GM18508 (cell line): ENCODE results near the gene GRM8.

Experiments used
- ATAC-seq: cut with Tn5 transposase; IDR thresholded peaks from one replicate; pipeline ENCODE4 v1.9.1; 2021; ENCODE audit warnings: moderate number of reproducible peaks; ENCODE audit not compliant: insufficient read depth, unreplicated experiment

The GRM8 gene

GRCh38 chr7:127040042-127040441 is 212.7 kb downstream of the GRM8 start:
- no peak for ATAC-seq

DNA sequence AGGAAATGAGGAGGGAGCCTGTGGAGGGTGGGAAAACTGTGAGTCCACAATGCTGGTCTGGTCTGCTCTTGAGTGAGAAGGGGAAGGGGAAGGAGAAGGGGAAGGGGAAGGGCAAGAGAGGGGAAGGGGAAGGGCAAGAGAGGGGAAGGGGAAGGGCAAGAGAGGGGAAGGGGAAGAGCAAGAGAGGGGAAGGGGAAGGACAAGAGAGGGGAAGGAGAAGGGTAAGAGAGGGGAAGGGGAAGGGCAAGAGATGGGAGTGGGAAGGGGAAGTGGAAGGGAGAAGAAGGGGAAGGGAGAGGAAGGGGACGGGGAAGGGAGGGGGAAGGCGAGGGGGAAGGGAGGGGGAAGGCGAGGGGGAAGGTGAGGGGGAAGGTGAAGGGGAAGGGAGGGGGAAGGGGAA is 213.2 kb downstream of the GRM8 start:
- no peak for ATAC-seq

DNA sequence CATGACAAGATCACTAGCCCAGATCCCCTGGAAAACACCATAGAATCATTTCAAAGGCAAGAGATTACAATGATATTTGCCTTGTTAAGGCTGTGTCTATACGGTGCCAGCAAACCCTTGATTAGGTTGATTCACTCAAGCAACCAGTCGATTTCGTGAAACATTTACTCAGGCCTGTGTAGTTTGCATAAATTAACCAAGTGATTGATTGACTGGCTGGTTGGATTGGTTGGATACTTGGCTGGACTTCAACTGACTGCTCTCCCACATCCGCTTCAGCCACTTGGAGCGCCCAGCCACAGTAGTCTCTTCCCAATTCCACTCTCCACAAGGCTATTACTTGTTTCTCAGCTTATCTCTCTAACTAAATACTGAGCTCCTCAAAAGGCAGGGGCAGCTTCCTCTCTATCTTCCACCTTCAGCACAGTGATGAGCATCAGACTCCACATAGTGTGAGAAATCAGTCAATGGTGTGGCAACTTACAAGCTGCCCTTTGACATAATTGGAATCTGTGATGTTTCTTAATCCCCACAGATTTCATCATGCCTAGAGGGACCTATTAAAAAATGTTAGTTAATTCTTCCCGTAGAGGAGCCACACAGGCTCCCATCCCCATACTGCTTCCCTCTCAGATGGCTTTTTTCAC is 217.4 kb downstream of the GRM8 start:
- no peak for ATAC-seq

- ATAC-seq, result no peak
Observed at GRCh38 chr7:127034186-127034806, 218.4 kb downstream of the GRM8 start.

GRCh38 chr7:127029823-127030222 is 222.9 kb downstream of the GRM8 start:
- ATAC-seq, result no peak

GRCh38 chr7:127021857-127022256 is 230.9 kb downstream of the GRM8 start:
- no peak for ATAC-seq

DNA sequence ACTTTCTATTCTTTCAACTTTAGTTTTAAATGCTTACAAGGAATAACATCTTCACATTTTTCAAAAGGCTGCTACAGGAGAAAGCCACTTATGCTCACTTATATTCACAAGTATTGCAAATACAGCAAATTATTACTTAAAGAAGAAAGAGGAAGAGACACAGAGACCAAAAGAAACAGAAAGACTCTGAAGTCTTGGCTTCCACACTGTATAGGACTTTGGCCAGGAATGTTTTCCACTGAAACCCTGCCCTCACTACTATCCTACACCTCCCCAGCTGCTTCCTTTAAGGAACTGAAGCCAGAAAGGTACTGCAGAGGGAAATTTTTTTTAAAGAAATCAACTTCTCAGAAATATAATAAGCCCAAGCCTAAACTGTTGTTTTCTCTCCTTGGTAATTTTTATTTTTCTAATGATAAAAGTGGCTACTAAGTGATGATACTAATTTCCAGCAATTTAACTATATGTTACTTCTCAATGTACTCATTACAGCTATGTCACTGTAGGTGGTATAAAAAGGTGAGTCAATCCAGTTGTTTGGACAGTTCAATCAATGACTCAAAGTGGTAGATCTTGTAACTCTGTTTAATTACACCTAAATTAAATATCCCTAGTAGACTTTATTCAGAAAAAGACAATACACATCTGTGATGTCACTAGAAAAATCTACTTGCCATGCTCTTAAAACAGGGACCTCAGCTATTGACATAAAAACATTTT is 231.6 kb downstream of the GRM8 start:
- no peak for ATAC-seq

DNA sequence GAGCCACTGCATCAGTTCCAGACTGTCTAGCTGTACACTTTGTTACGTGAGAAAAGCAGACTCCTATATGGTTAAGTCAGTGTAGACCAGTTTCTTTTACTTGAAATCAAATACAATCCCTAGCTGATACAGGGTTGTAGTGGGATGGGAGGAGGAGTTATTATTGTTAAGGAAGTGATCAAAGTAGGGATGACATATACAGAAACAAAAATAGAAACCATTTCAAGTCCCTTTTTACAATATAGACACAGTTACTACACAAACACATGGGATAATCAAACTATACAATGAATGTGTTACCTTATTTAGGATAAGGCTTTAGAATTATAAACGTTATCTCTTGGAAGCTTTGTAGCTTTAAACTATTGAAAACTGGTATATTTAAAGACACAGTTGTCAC is 233.9 kb downstream of the GRM8 start:
- ATAC-seq, result no peak

GRCh38 chr7:127017196-127017595 is 235.5 kb downstream of the GRM8 start:
- no peak for ATAC-seq

DNA sequence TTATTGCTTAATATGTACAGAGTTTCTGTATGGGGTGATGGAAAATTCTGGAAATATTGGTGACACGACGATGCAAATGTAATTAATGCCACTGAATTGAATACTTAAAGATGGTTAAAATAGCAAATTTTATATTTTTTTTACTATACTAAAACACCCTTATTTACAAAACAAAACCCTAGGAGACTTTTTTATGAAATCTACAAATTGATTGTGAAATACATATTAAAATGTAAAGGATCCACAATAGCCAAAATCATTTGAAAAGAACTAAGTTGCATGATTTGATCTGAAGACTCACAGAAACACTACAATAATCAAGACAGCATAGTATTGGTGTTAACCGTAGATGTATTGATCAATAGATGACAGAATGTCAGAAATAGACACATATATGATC is 252.0 kb downstream of the GRM8 start:
- ATAC-seq, result no peak

DNA sequence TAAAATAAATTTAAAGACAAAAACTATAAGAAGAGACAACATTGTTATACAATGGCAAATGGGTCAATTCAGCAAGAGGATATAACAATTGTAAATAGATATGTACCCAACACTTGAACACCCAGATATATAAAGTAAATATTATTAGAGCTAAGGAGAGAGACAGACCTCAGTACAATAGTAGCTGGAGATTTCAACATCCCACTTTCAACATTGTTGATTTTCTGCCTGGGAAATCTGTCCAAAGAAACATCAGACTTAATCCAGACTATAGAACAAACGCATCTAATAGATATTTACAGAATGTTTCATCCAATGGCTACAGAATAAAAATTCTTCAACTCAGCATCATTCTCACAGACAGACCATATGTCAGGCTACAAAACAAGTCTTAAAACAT is 256.1 kb downstream of the GRM8 start:
- ATAC-seq, result no peak

DNA sequence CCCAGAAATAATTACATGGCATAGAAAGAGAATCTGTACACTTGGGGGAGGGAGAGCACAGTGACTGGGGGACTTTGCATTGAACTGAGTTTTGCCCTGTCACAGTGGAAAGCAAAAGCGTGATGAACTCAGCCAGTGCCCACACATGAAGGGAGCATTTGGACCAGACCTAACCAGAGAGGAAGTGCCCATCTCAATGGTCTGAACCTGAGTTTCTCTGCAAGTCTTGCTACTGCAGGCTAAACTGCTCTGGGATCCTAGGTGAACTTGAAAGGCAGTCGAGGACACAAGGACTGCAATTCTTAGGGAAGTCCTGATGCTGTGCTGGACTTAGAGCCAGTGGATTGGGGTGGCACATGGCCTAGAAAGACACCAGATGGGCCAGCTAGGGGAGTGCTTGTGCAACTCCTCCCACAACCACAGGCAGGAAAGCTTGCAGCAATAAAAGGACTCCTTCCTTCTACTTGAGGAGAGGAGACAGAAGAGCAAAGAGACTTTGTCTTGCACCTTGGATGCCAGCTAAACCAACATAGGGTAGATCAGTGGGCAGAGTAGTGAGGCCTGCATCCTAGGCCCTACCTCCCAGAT is 259.0 kb downstream of the GRM8 start:
- no peak for ATAC-seq

GRCh38 chr7:126988022-126988421 is 264.7 kb downstream of the GRM8 start:
- ATAC-seq, result no peak

- ATAC-seq, result no peak
Observed at GRCh38 chr7:126979722-126980121, 273.0 kb downstream of the GRM8 start.

DNA sequence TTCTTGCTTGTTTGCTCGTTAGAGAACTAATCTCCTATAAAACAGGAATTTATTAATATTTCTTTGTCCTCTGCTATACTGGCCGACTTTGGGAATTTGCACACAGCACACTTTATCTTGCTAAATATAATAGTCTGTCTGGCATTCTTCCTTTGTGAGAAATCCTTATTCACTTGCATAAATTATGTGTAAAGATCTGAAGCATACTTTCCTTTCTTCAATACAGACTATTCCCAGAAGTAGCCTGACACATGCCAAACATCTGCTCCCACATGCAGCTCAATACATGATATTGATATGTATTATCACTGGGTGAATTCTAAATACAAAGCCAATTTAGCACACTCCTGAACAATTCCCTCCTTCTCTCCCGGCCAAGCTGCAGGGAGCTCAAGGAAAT is 273.9 kb downstream of the GRM8 start:
- ATAC-seq, result no peak

DNA sequence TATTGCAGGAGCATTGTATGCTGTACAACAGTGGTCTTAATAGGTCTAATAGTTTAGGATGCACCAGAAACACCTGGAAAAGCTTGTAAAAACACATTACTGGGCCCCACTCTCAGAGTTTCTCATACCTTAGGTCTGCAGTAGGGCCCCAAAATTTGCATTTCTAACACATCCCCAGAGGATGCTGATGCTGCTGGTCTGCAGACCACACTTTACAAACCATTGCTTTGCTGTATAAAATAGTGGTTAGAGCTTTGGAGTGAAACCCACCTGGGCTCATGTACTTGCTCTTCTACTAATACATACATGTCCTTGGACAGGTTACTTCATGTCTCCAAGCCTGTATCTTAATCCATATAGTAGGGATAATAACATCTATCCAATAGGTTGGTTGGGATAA is 279.7 kb downstream of the GRM8 start:
- ATAC-seq, result no peak

DNA sequence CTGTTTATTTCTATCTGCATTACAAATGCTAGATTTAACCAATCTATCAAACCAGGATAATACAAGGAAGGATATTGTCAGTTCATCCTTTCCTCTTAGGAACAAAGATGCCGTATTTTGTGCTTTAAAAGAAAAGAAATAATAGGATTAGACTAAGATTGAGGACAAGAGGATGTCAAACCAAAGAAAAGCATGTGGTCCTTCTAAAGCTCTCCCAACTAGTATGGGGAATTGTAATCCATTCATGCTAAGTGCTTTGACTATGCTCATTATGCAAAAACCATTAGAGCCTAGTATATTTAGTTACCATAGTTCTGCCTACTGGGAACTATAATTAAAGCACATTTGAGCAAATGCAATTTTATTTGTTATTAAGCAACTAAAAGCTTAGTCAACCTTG is 280.2 kb downstream of the GRM8 start:
- ATAC-seq, result no peak

- ATAC-seq, result no peak
Observed at GRCh38 chr7:126959649-126960048, 293.1 kb downstream of the GRM8 start.

DNA sequence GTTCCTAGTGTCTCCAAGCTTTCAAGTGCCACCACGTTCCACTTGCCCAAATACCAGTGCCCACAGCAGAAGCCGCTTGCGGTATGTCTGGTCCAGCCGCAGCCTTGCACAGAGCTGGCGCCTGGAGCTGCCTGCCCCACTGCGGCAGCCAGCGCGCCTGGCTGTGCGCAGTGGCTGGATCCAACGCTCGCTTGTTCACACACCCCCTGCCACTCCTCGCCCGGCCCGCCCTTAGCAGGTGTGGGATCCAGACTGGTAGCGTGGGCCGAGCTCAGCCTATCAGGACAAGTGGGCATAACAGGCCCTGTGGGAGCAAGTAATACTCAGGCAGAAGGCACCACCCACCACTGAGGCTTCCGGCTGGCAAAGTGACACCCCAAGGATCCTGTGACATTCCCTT is 294.4 kb downstream of the GRM8 start:
- ATAC-seq, result no peak

- ATAC-seq, result no peak
Observed at GRCh38 chr7:126957443-126957842, 295.3 kb downstream of the GRM8 start.

DNA sequence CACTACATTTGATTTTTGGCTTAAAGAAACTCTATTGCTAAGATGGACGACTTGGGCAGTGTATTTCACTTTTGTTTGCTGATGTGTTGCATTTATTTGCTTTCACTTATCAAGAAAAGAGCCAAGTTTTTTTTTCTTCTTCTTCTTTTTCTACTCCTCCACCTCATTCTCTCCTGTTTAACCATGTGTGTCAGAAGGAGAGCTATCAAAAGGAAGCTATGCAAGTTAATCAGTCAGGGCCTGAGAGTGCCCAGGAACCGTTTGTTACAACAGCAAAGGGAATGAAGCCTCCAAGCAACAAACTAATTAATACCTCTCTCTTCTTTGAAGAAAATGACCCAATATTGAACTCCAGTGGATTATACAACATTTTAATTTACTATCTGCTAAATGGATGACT is 299.3 kb downstream of the GRM8 start:
- ATAC-seq, result no peak
